Keratinocyte (primary cell): ENCODE data around the gene PTRHD1. TPM values are rescaled to one million over a fixed set of nuclear protein-coding genes. Genes with fewer than 3 reads are reported as not detected.

Source experiments
- DNase-seq: peaks from one replicate; pipeline ENCODE4 v3.0.0-alpha.2; 2011; ENCODE audit warnings: low read depth, missing footprints, low spot score
- FAIRE-seq: peaks from 2 replicates; lab custom pipeline; 2011; peaks lifted over from hg19 to GRCh38; lab: Jason Lieb, UNC
- H2AFZ ChIP-seq: 2 replicates; pipeline ENCODE4 v1.6.0; 2012; ENCODE audit warnings: low read length, control low read depth, inconsistent platforms; ENCODE audit not compliant: control insufficient read depth
- H3K27ac ChIP-seq: 2 replicates; pipeline ENCODE4 v1.5.1; 2011; ENCODE audit warnings: low read length; ENCODE audit not compliant: control insufficient read depth, insufficient read depth
- H3K27me3 ChIP-seq: 3 replicates; pipeline ENCODE4 v1.6.0; 2011; ENCODE audit warnings: low read length; ENCODE audit not compliant: control insufficient read depth, insufficient read depth; ENCODE audit errors: extremely low read depth
- H3K36me3 ChIP-seq, 2 experiments: 2 replicates in 1 of 2; 3 replicates in 1 of 2; pipeline ENCODE4 v1.5.1; 2011; ENCODE audit warnings: low read length in 2 of 2, mild to moderate bottlenecking in 1 of 2; ENCODE audit not compliant: control insufficient read depth in 2 of 2, insufficient read depth in 2 of 2; ENCODE audit errors: extremely low read depth in 1 of 2
- H3K4me1 ChIP-seq: 3 replicates; pipeline ENCODE4 v1.5.1; 2011; ENCODE audit warnings: low read length; ENCODE audit not compliant: control insufficient read depth, insufficient read depth; ENCODE audit errors: extremely low read depth
- H3K4me2 ChIP-seq: 3 replicates; pipeline ENCODE4 v1.6.0; 2011; ENCODE audit warnings: low read depth, low read length; ENCODE audit not compliant: control insufficient read depth, insufficient read depth; ENCODE audit errors: extremely low read depth
- H3K4me3 ChIP-seq, 3 experiments: fragments of 200-600 bp in 1 of 3; sonication (generic) in 1 of 3; 2 replicates in 2 of 3; 3 replicates in 1 of 3; pipeline ENCODE4 v1.5.1; 2011 to 2016; ENCODE audit warnings: low read length in 3 of 3, mild to moderate bottlenecking in 3 of 3, control low read depth in 2 of 3, inconsistent platforms in 1 of 3, low read depth in 1 of 3, mixed read lengths in 1 of 3, mixed run types in 1 of 3, moderate library complexity in 1 of 3; ENCODE audit not compliant: control insufficient read depth in 2 of 3, insufficient read depth in 2 of 3; ENCODE audit errors: extremely low read depth in 1 of 3
- H3K79me2 ChIP-seq: 2 replicates; pipeline ENCODE4 v1.6.0; 2012; ENCODE audit warnings: low read length; ENCODE audit not compliant: control insufficient read depth, insufficient read depth
- H3K9ac ChIP-seq: 3 replicates; pipeline ENCODE4 v1.6.0; 2011; ENCODE audit warnings: low read length; ENCODE audit not compliant: control insufficient read depth, insufficient read depth; ENCODE audit errors: extremely low read depth
- H3K9me1 ChIP-seq: 3 replicates; pipeline ENCODE4 v1.6.0; 2011; ENCODE audit warnings: low read length; ENCODE audit not compliant: control insufficient read depth, insufficient read depth; ENCODE audit errors: extremely low read depth
- H3K9me3 ChIP-seq: 2 replicates; pipeline ENCODE4 v1.5.1; 2012; ENCODE audit warnings: low read depth, low read length; ENCODE audit not compliant: control insufficient read depth
- H4K20me1 ChIP-seq: 3 replicates; pipeline ENCODE4 v1.6.0; 2011; ENCODE audit warnings: low read length; ENCODE audit not compliant: control insufficient read depth, insufficient read depth; ENCODE audit errors: extremely low read depth
- CTCF ChIP-seq, 3 experiments: IDR thresholded peaks in 1 of 3; conservative IDR thresholded peaks in 1 of 3; optimal IDR thresholded peaks in 1 of 3; 2 replicates in 2 of 3; 3 replicates in 1 of 3; pipeline versions ENCODE3 to v1.5.1; 2011; ENCODE audit warnings: low read length in 3 of 3, mild to moderate bottlenecking in 3 of 3, moderate library complexity in 2 of 3, control low read depth in 1 of 3, inconsistent platforms in 1 of 3; ENCODE audit not compliant: insufficient read depth in 2 of 3; ENCODE audit errors: extremely low read depth in 1 of 3
- EZH2 ChIP-seq: IDR thresholded peaks from one replicate; pipeline ENCODE4 v1.6.1; 2012; ENCODE audit warnings: inconsistent platforms, mild to moderate bottlenecking, low read length, moderate library complexity
- dilution Hi-C: fragments of 300-500 bp; cut with MboI; formaldehyde crosslinking; loops from one replicate; pipeline ENCODE4 v1.7.0; 2020; ENCODE audit warnings: low sequenced_read_pairs; ENCODE audit not compliant: extremely low pct_ligation_motif_present
- polyA plus RNA-seq, 5 experiments: library from polyadenylated mRNA; depleted of rRNA in 3 of 5; stranded (reverse) in 3 of 5; stranded (forward) in 1 of 5; unstranded in 1 of 5; fragments of >200 nt; gene quantifications; 1 replicate in 1 of 5; 2 replicates in 3 of 5; 3 replicates in 1 of 5; pipeline versions ENCODE4 v1.2.1 to v1.2.3, GENCODE V29; 2011 to 2012; ENCODE audit warnings: missing spikeins in 2 of 5, low read depth in 1 of 5, low replicate concordance in 1 of 5

Gene PTRHD1
- polyA plus RNA-seq, 1 donor (not counting 4 experiments of a cell fraction or from before 2014, with no cell fraction given) = 36.9 TPM

GRCh38 chr2:24787532-24787931, 5.7 kb downstream of the PTRHD1 start:
- DNase-seq (no peak), FAIRE-seq (no peak)
- no peak overlapping the region for H3K4me3 ChIP-seq
- no peaks in the 10 kb centered on the region for H3K9me3 ChIP-seq
- H3K9ac ChIP-seq = no peak overlapping the region
- peaks cover 11% of the 10 kb centered on the region for H3K4me1 ChIP-seq
- no peak overlapping the region for H3K27ac ChIP-seq
- no peaks in the 10 kb centered on the region for H3K27me3 ChIP-seq
- H3K79me2 ChIP-seq = no peaks in the 10 kb centered on the region
- no peaks in the 10 kb centered on the region for H4K20me1 ChIP-seq
- dilution Hi-C loops = no loop called here
- H2AFZ ChIP-seq = no peak overlapping the region
- peaks cover 0 to 1% of the 10 kb centered on the region in 2 experiments for H3K36me3 ChIP-seq
- H3K4me2 ChIP-seq = no peak overlapping the region
- TF ChIP-seq EZH2 = no peak
- TF ChIP-seq CTCF (optimal IDR thresholded peaks at IDR 0.05 in 1 of 3, IDR thresholded peaks at IDR 0.05 in 1 of 3, conservative IDR thresholded peaks at IDR 0.05 in 1 of 3; ENCODE audit: extremely low read depth in 1 of 3, insufficient read depth in 2 of 3, low read length in 3 of 3) = no peak
- H3K9me1 ChIP-seq = no peaks in the 10 kb centered on the region

- no peak for TF ChIP-seq EZH2
- no peaks in the 10 kb centered on the region for H3K4me1 ChIP-seq
- H3K79me2 ChIP-seq = no peaks in the 10 kb centered on the region
- H3K4me2 ChIP-seq = no peak overlapping the region
- H3K27me3 ChIP-seq = no peaks in the 10 kb centered on the region
- peaks cover 0 to 1% of the 10 kb centered on the region in 2 experiments for H3K36me3 ChIP-seq
- no peak overlapping the region for H3K4me3 ChIP-seq
- FAIRE-seq (no peak), DNase-seq (no peak)
- H3K9me1 ChIP-seq = no peaks in the 10 kb centered on the region
- dilution Hi-C loops = no loop called here
- no peak overlapping the region for H2AFZ ChIP-seq
- no peak overlapping the region for H3K27ac ChIP-seq
- H3K9ac ChIP-seq = no peak overlapping the region
- H3K9me3 ChIP-seq = no peaks in the 10 kb centered on the region
- no peaks in the 10 kb centered on the region for H4K20me1 ChIP-seq
Observed at GRCh38 chr2:24785671-24786321, 7.4 kb downstream of the PTRHD1 start.

- no peaks in the 10 kb centered on the region for H3K9me1 ChIP-seq
- H3K36me3 ChIP-seq = no peaks in the 10 kb centered on the region
- FAIRE-seq (no peak), DNase-seq (no peak)
- H3K4me2 ChIP-seq = no peak overlapping the region
- H3K79me2 ChIP-seq = no peaks in the 10 kb centered on the region
- no peak overlapping the region for H3K27ac ChIP-seq
- no peaks in the 10 kb centered on the region for H3K9me3 ChIP-seq
- no peak overlapping the region for H3K4me3 ChIP-seq
- no peaks in the 10 kb centered on the region for H3K4me1 ChIP-seq
- H3K27me3 ChIP-seq = no peaks in the 10 kb centered on the region
- no peak overlapping the region for H3K9ac ChIP-seq
- H4K20me1 ChIP-seq = no peaks in the 10 kb centered on the region
- no peak overlapping the region for H2AFZ ChIP-seq
- dilution Hi-C loops = no loop called here
- no peak for TF ChIP-seq EZH2
- no peak for TF ChIP-seq CTCF (optimal IDR thresholded peaks at IDR 0.05 in 1 of 3, IDR thresholded peaks at IDR 0.05 in 1 of 3, conservative IDR thresholded peaks at IDR 0.05 in 1 of 3; ENCODE audit: extremely low read depth in 1 of 3, insufficient read depth in 2 of 3, low read length in 3 of 3)
Observed at GRCh38 chr2:24783641-24784040, 9.6 kb downstream of the PTRHD1 start.
